HEK293T (cell line): ENCODE results near the gene LZTR1.
A peak's percentile ranks its signal among the peaks of the same experiment; 100 is the strongest.

ENCODE experiments used
- CTCF ChIA-PET: fragments of 350-600 bp; formaldehyde crosslinking; extraction: SDS; loops from one replicate; lab custom pipeline; 2021; ENCODE audit warnings: antibody characterized with exemption, inconsistent platforms; lab: Yijun Ruan, JAX
- POLR2A ChIA-PET: fragments of 350-600 bp; formaldehyde crosslinking; extraction: SDS; loops from one replicate; lab custom pipeline; 2020; ENCODE audit warnings: antibody characterized with exemption, inconsistent platforms; lab: Yijun Ruan, JAX
- DNase-seq: peaks from one replicate; pipeline ENCODE4 v3.0.0; 2012; ENCODE audit warnings: mixed read lengths; ENCODE audit errors: extremely low spot score
- ARNT ChIP-seq: fragments of 450-650 bp; IDR thresholded peaks from 2 replicates; pipeline ENCODE4 v1.6.1; 2017; ENCODE audit warnings: mild to moderate bottlenecking
- BHLHE40 ChIP-seq: fragments of 450-650 bp; IDR thresholded peaks from 2 replicates; pipeline ENCODE4 v1.6.1; 2016; ENCODE audit warnings: mild to moderate bottlenecking, moderate library complexity, borderline replicate concordance
- CTBP1 ChIP-seq: fragments of 450-650 bp; IDR thresholded peaks from 2 replicates; pipeline ENCODE4 v1.6.1; 2016; ENCODE audit warnings: borderline replicate concordance
- ELF4 ChIP-seq: fragments of 450-650 bp; IDR thresholded peaks from 2 replicates; pipeline ENCODE4 v1.6.1; 2017; ENCODE audit warnings: antibody characterized with exemption
- FOXA1 ChIP-seq: fragments of 450-650 bp; IDR thresholded peaks from 2 replicates; pipeline ENCODE4 v1.6.1; 2016; ENCODE audit warnings: mild to moderate bottlenecking
- FOXK2 ChIP-seq: fragments of 450-650 bp; IDR thresholded peaks from 2 replicates; pipeline ENCODE4 v1.6.1; 2016; ENCODE audit warnings: mild to moderate bottlenecking
- FOXM1 ChIP-seq: fragments of 450-650 bp; IDR thresholded peaks from 2 replicates; pipeline ENCODE4 v1.6.1; 2017; ENCODE audit warnings: mild to moderate bottlenecking, borderline replicate concordance
- HDGF ChIP-seq: fragments of 450-650 bp; IDR thresholded peaks from 2 replicates; pipeline ENCODE4 v1.6.1; 2017; ENCODE audit warnings: antibody characterized with exemption, borderline replicate concordance
- L3MBTL2 ChIP-seq: fragments of 450-650 bp; conservative IDR thresholded peaks from 2 replicates; pipeline ENCODE4 v1.6.1; 2016; ENCODE audit warnings: mild to moderate bottlenecking
- LEF1 ChIP-seq: fragments of 450-650 bp; IDR thresholded peaks from 2 replicates; pipeline ENCODE4 v1.6.1; 2017; ENCODE audit warnings: mild to moderate bottlenecking, borderline replicate concordance
- NFRKB ChIP-seq: fragments of 450-650 bp; IDR thresholded peaks from 2 replicates; pipeline ENCODE4 v1.6.1; 2016; ENCODE audit warnings: mild to moderate bottlenecking, moderate library complexity
- SP1 ChIP-seq: fragments of 450-650 bp; IDR thresholded peaks from 2 replicates; pipeline ENCODE4 v1.6.1; 2017
- SUZ12 ChIP-seq: fragments of 450-650 bp; IDR thresholded peaks from 2 replicates; pipeline ENCODE4 v1.6.1; 2016; ENCODE audit warnings: mild to moderate bottlenecking
- ZNF384 ChIP-seq: fragments of 450-650 bp; IDR thresholded peaks from 2 replicates; pipeline ENCODE4 v1.6.1; 2016
- TF ChIP-seq, protein P1 (sequence below): fragments of 450-650 bp; IDR thresholded peaks from 2 replicates; pipeline ENCODE4 v1.6.1; 2016

LZTR1 gene

DNA sequence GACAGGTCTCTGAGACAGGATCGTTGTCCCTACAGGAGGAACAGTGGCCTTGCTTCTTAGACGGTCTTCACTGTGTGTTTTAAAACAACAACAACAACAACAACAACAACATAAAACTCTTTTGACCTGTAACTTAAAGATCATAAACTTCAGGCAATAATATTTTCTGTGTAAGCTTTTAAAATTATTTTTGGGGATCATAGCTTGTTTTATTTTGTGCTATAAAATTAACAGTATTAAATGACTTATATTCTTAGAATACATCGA lies 28.8 kb upstream of the LZTR1 start:
- CTCF ChIA-PET: interaction anchor here (1.9 kb wide), 1 partner anchor 16 kb away, joined by 7 read pairs; no protein-coding TSS in a partner anchor
- POLR2A ChIA-PET: interaction anchor here (1.9 to 2.4 kb wide), 2 partner anchors 29 to 33 kb away, joined by 5 to 8 read pairs; partner anchors contain the start of gene LZTR1

DNA sequence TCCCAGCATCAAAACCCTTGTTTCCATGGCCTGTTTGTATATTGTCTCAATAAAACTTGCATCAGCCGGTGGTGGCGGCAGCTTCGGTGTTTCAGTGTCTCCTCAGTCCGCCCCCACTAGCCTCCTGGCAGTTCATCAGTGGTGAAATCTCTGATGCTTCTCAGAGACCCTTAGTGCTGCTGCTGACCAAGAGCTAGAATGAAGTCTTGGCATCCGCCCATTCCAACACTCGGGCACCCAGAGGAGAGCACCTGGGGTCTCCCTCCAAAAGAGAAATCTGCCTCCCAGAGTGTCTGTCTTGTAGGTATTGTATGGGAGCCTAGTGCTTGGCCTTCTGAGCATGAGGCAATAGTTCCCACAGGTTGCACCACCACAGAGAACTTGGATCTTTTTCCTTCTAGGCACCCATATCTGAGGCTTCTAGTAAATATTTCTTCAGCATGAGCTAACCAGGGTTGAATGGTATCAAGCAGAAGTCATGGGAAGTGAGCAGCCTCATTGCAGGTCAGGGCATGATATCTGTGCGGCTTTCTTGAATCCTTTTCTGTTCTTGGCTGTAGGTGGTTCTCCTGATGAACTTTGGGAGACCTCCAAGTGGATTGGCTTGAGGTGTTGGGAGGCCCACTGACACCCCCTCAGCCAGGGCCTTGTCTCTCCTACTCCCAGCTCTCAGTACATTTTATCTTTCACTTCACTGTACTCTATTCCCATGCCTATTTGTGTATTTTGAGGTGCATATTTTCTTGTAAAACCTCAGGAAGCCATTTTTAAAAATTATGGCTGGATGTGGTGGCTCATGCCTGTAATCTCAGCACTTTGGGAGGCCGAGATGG lies 28.2 kb upstream of the LZTR1 start:
- ChIA-PET POLR2A (interaction anchor here (0.6 to 2.4 kb wide), 4 partner anchors 28 to 37 kb away, joined by 3 to 8 read pairs (median 4); partner anchors contain the start of genes CRKL and LZTR1), CTCF (no interaction called here)
- TF ChIP-seq SP1 (no peak), ZNF384 (no peak), CTBP1 (no peak), BHLHE40 (no peak), ARNT (no peak), FOXA1 (no peak), SUZ12 (no peak), LEF1 (no peak), HDGF (no peak)
- TF ChIP-seq, protein P1, sequence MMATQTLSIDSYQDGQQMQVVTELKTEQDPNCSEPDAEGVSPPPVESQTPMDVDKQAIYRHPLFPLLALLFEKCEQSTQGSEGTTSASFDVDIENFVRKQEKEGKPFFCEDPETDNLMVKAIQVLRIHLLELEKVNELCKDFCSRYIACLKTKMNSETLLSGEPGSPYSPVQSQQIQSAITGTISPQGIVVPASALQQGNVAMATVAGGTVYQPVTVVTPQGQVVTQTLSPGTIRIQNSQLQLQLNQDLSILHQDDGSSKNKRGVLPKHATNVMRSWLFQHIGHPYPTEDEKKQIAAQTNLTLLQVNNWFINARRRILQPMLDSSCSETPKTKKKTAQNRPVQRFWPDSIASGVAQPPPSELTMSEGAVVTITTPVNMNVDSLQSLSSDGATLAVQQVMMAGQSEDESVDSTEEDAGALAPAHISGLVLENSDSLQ: no peak
- DNase-seq: no peak

More for the DNA sequence above, 28.8 kb upstream of the LZTR1 start:
- TF ChIP-seq LEF1 (no peak), ZNF384 (no peak), FOXA1 (no peak)
- DNase-seq: no peak

DNA sequence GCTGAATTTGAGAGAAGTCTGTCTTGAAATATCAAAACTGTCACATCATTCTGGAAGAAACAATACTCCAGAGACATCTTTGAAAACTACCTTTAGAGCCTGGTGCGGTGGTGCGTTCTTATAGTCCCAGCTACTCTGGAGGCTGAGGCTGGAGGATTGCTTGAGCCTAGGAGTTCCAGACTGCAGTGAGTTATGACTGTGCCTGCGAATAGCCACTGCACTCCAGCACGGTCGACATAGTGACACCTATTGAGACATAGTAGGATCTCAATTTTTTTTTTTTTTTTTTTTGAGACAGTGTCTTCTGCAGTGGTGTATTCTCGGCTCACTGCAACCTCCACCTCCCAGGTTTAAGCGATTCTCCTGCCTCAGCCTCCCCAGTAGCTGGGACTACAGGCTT lies 26.5 kb upstream of the LZTR1 start:
- no peak for DNase-seq
- POLR2A ChIA-PET: interaction anchor here (1.5 kb wide), 1 partner anchor 26 kb away, joined by 7 read pairs; the partner anchor contains the start of gene LZTR1
- CTCF ChIA-PET: no interaction called here
- TF ChIP-seq ARNT (no peak), ELF4 (no peak), ZNF384 (peak; percentile 69), L3MBTL2 (no peak), NFRKB (no peak)
- TF ChIP-seq, protein P1: peak; percentile 26; the same call in 1 of the 2 replicates

DNA sequence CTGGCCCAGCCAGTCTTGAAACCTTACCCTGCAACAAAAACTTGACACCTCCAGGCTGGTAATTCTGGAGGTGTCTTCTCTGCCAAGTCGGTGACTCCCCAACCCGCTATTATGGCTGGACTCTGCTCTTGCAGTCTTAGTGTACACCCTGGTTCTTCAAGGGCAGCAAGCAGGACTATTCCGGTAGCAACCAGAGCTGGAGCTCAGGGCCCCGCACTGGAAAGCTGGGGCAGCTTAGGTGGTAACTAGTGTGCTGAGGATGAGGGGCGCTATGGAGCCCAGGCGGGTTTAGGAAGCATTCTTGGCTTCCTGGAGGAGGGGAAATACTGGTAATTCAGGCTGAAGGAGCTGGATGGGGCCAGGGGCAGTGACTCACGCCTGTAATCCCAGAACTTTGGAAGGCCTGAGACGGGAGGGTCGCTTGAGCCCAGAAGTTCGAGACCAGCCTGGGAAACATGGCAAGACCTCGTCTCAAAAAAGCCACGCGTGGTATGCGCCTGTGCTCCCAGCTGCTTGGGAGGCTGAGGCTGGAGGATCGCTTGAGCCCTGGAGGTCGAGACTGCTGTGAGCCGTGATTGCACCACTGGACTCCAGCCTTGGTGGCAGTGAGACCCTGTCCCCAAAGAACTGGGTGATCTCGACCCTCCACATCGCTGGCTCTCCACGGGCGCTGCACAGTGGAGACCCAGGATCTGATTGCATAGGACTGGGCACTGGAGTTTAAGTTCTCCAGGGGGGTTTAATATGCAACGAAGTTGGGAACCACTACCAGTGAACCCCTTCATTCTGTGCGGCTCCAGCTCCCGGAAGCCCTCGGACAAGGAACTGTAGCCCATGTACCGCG lies 25.6 kb upstream of the LZTR1 start:
- ChIA-PET POLR2A (interaction anchor here (0.8 to 1.9 kb wide), 3 partner anchors 24 to 46 kb away, joined by 4 to 7 read pairs (median 5); partner anchors contain the start of genes LZTR1 and THAP7), CTCF (interaction anchor here (1.3 kb wide), 1 partner anchor 71 kb away, joined by 5 read pairs; no protein-coding TSS in a partner anchor)
- TF ChIP-seq LEF1 (no peak), HDGF (no peak), ELF4 (no peak), ARNT (no peak), SP1 (no peak), FOXA1 (no peak), SUZ12 (no peak)
- no peak for DNase-seq

DNA sequence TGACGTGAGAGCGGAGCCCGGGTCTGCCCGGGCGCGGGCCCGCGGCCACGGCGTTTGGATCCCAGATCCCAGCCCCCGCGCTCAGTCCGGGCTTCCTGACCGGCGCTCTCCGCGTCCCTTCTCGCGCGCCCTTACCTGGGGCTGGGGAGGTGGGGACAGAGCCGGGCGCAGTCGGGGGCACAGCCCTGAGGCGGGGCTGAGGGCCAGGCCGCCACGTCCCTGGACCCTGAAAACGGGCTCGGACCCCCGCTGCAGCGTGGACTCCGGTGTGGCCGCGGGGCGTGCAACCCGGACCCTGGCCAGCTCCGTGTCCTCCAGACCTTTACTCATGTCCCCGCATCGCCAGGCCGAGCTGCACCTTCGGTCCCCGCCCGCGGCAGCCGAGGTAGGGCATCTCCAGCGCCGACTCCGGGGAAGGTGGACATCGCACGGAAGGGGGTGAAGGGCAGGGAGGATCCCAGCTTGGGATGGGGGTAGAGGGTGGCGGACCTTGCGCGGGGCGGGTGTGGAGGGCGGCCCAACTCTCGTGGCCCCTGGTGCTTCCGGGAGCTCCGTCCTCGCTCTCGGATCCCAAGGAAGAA lies 24.9 kb upstream of the LZTR1 start:
- DNase-seq: no peak
- ChIA-PET POLR2A (interaction anchor here (0.7 to 1.9 kb wide), 3 partner anchors 25 to 45 kb away, joined by 3 to 5 read pairs (median 4); partner anchors contain the start of genes LZTR1 and THAP7), CTCF (interaction anchor here (1.3 kb wide), 1 partner anchor 71 kb away, joined by 5 read pairs; no protein-coding TSS in a partner anchor)
- TF ChIP-seq ARNT (no peak), FOXA1 (no peak), FOXK2 (no peak), HDGF (no peak), SP1 (no peak), FOXM1 (no peak), NFRKB (no peak), BHLHE40 (no peak), ELF4 (no peak), SUZ12 (no peak), LEF1 (no peak), CTBP1 (no peak)
- TF ChIP-seq, protein P1: no peak
